Small intestine (tissue), 7 donors: ENCODE data around the gene RBL1. TPM values are rescaled to one million over a fixed set of nuclear protein-coding genes. Genes with fewer than 3 reads are reported as not detected.
A peak's percentile ranks its signal among the peaks of the same experiment; 100 is the strongest.
"Not testable (repeated sequence)": the region's sequence is repeated elsewhere in the genome, so short reads cannot be mapped to it uniquely, and the experiment has no call there.

Experiments used
- DNase-seq, 2 donors: peaks; one replicate each; pipeline versions ENCODE4 v3.0.0 to v3.0.0-alpha.2; 2013
- FAIRE-seq: peaks from 2 replicates; lab custom pipeline; 2012; peaks lifted over from hg19 to GRCh38; lab: Jason Lieb, UNC
- H3K27ac ChIP-seq, 3 donors: one replicate each; pipeline ENCODE4 v1.5.1; 2013; ENCODE audit warnings: low read length in 2 of 3, mild to moderate bottlenecking in 2 of 3, control low read depth in 1 of 3, inconsistent platforms in 1 of 3, low read depth in 1 of 3, moderate library complexity in 1 of 3
- H3K27me3 ChIP-seq, 3 donors: one replicate each; pipeline ENCODE4 v1.6.1; 2013; ENCODE audit warnings: low read length in 3 of 3, inconsistent platforms in 1 of 3; ENCODE audit not compliant: control insufficient read depth in 3 of 3, insufficient read depth in 3 of 3
- H3K36me3 ChIP-seq, 3 donors: one replicate each; pipeline ENCODE4 v1.6.1; 2013; ENCODE audit warnings: low read length in 3 of 3, inconsistent platforms in 1 of 3, low read depth in 1 of 3, mild to moderate bottlenecking in 1 of 3, moderate library complexity in 1 of 3; ENCODE audit not compliant: control insufficient read depth in 3 of 3, insufficient read depth in 2 of 3
- H3K4me1 ChIP-seq, 3 donors: one replicate each; pipeline ENCODE4 v1.6.1; 2013; ENCODE audit warnings: low read length in 2 of 3, inconsistent platforms in 1 of 3, low read depth in 1 of 3, mild to moderate bottlenecking in 1 of 3, moderate library complexity in 1 of 3; ENCODE audit not compliant: control insufficient read depth in 3 of 3, insufficient read depth in 2 of 3
- H3K4me3 ChIP-seq, 3 donors: one replicate each; pipeline ENCODE4 v1.5.1; 2013; ENCODE audit warnings: low read length in 3 of 3, control low read depth in 1 of 3, inconsistent platforms in 1 of 3, low read depth in 1 of 3, mild to moderate bottlenecking in 1 of 3, moderate library complexity in 1 of 3
- H3K9me3 ChIP-seq, 2 donors: one replicate each; pipeline ENCODE4 v1.6.1; 2013; ENCODE audit warnings: low read depth in 1 of 2, low read length in 1 of 2; ENCODE audit not compliant: control insufficient read depth in 2 of 2, insufficient read depth in 1 of 2
- WGBS, 3 donors: extraction: QIAGEN DNeasy Blood & Tissue Kit; methylation state at CpG; one replicate each; pipeline ENCODE4 v1.1.7; 2013; 5-methylcytosine and 5-hydroxymethylcytosine counted together
- polyA plus RNA-seq, 4 donors: library from polyadenylated mRNA; stranded (reverse) in 3 of 4; unstranded in 1 of 4; fragments of 200-250 nt in 3 of 4; fragments of 120-200 nt in 1 of 4; gene quantifications; one replicate each; pipeline versions ENCODE4 v1.2.1 to v1.2.3, GENCODE V29; 2013
- donor health status: healthy with polysubstance abuse.
- donor health status: control.
- donor health status: control.
- donor health status: Bipolar disorder and iron deficiency.
- donor health status: healthy.

The RBL1 gene
- polyA plus RNA-seq, 4 donors, result 0.89 to 5.3 (median 2.1) TPM

DNA sequence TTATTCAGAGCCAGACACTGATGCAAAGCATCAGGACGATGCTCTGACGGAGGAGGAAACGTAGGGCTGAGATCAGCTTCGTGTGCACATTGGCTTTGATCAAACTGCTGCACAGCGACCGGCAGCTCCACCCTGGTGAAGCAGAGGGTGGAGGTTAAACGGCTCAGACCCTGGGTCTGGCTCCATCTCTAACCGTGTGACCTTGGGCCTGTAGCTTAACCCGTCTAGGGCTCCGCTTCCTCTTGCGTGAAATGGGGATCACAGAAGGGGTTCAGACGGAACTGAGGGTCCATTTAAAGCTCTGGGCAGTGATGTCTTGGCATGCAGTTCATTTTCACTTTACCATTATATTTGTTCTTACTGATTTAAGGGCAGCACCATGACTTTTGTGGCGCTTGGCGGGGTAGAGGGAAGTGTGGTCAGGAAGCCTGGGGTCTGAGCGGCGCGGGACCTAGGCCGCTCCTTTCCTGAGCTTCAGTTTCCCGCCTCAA lies 644 bp downstream of the RBL1 start:
- H3K27ac ChIP-seq, result peak overlapping the region; percentile 27 to 82 (median 44)
- WGBS, 3 donors, result 0 to 1% (median 1%) methylated on average over 19 of the region's 19 CpGs
- H3K27me3 ChIP-seq, result no peaks in the 10 kb centered on the region
- peaks cover 2 to 6% (median 4%) of the 10 kb centered on the region in 3 donors for H3K4me1 ChIP-seq
- no peaks in the 10 kb centered on the region for H3K9me3 ChIP-seq
- peak overlapping the region; percentile 68 to 90 (median 87) for H3K4me3 ChIP-seq
- FAIRE-seq (no peak), DNase-seq (peak; percentile 30 to 63)
- peaks cover 0 to 8% (median 0%) of the 10 kb centered on the region in 3 donors for H3K36me3 ChIP-seq

- Histone ChIP-seq H3K4me3 (no peak overlapping the region), H3K4me1 (peaks cover 0 to 4% (median 3%) of the 10 kb centered on the region in 3 donors), H3K9me3 (no peaks in the 10 kb centered on the region), H3K27ac (no peak overlapping the region), H3K36me3 (peaks cover 0 to 19% (median 0%) of the 10 kb centered on the region in 3 donors), H3K27me3 (no peaks in the 10 kb centered on the region)
- no peak for DNase-seq
- WGBS, 3 donors, result 78 to 82% (median 80%) methylated on average over 2 of the region's 2 CpGs
- FAIRE-seq, result no peak
Measured at GRCh38 chr20:37090407-37090806, 5.4 kb downstream of the RBL1 start.

- DNase-seq, result no peak
- 87 to 97% (median 90%) methylated on average over 5 of the region's 5 CpGs for WGBS, 3 donors
- peaks cover 0 to 24% (median 0%) of the 10 kb centered on the region in 3 donors for H3K36me3 ChIP-seq
- no peak overlapping the region for H3K27ac ChIP-seq
- no peak overlapping the region for H3K4me3 ChIP-seq
- no peak for FAIRE-seq
- H3K27me3 ChIP-seq, result no peaks in the 10 kb centered on the region
- no peaks in the 10 kb centered on the region for H3K4me1 ChIP-seq
- no peaks in the 10 kb centered on the region for H3K9me3 ChIP-seq
Measured at GRCh38 chr20:37081717-37082289, 14.0 kb downstream of the RBL1 start.

DNA sequence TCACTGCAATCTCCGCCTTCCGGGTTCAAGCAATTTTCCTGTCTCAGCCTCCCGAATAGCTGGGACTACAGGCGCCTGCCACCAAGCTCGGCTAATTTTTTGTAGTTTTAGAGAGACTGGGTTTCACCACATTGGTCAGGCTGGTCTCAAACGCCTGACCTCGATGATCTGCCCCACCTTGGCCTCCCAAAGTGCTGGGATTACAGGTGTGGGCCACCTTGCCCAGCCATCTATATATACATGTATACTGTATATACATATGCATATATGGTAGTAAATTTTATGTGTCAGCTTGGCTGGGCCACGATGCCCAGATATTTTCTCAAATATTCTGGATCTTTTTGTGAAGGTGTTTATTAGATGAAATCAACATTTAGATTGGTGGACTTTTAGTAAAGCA lies 18.8 kb downstream of the RBL1 start:
- Histone ChIP-seq H3K27ac (no peak overlapping the region), H3K4me1 (no peaks in the 10 kb centered on the region), H3K36me3 (peaks cover 0 to 22% (median 0%) of the 10 kb centered on the region in 3 donors), H3K27me3 (no peaks in the 10 kb centered on the region), H3K9me3 (peaks cover 0 to 2% of the 10 kb centered on the region in 2 donors), H3K4me3 (no peak overlapping the region)
- FAIRE-seq (no peak), DNase-seq (no peak)
- 96 to 99% (median 96%) methylated on average over 8 of the region's 8 CpGs for WGBS, 3 donors

- FAIRE-seq (no peak), DNase-seq (no peak)
- no peaks in the 10 kb centered on the region for H3K4me1 ChIP-seq
- no peaks in the 10 kb centered on the region for H3K27me3 ChIP-seq
- 91 to 96% (median 92%) methylated on average over 3 of the region's 3 CpGs for WGBS, 3 donors
- no peak overlapping the region for H3K4me3 ChIP-seq
- no peak overlapping the region for H3K27ac ChIP-seq
- peaks cover 0 to 23% (median 0%) of the 10 kb centered on the region in 3 donors for H3K36me3 ChIP-seq
- peaks cover 0 to 2% of the 10 kb centered on the region in 2 donors for H3K9me3 ChIP-seq
Measured at GRCh38 chr20:37075932-37076685, 19.7 kb downstream of the RBL1 start.

DNA sequence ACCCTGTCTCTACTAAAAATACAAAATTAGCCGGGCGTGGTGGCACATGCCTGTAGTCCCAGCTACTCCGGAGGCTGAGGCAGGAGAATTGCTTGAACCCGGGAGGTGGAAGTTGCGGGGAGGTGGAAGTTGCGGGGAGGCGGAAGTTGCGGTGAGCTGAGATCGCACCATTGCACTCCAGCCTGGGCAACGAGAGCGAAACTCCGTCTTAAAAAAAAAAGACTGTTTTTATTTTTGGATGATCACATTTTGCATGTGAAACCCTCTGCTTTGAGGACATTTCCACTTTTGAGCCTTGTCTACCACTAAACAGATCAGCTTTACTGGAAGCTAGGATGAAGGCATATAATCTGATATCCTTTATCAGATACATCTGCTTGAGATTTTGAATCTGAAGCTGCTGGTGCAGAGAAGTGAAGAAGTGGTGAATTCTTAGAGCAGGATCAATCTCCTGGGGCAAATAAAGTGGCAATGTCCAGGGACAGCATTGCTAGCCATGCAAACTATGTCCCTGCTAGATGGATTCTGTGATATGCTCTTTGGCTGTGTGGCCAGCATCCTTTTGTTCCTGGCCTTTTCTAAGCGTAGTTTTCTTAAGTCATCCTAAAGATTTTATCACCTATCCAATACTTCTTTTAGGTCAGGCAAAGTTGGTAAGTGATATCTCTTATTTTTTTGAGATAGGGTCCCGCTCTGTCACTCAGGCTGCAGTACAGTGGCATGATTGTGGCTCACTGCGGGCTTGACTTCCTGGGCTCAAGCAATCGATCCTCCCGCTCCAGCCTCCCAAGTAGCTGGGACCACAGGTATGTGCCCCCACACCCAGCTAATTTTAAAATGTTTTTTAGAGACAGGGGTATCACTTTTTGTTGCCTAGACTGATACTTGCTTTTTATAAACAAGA lies 23.3 kb downstream of the RBL1 start:
- no peak overlapping the region for H3K4me3 ChIP-seq
- H3K9me3 ChIP-seq, result peaks cover 0 to 2% of the 10 kb centered on the region in 2 donors
- no peaks in the 10 kb centered on the region for H3K27me3 ChIP-seq
- FAIRE-seq, result no peak
- H3K27ac ChIP-seq, result no peak overlapping the region
- no peak for DNase-seq
- H3K4me1 ChIP-seq, result no peaks in the 10 kb centered on the region
- 87 to 96% (median 88%) methylated on average over 17 of the region's 17 CpGs for WGBS, 3 donors
- peaks cover 0 to 15% (median 0%) of the 10 kb centered on the region in 3 donors for H3K36me3 ChIP-seq

DNA sequence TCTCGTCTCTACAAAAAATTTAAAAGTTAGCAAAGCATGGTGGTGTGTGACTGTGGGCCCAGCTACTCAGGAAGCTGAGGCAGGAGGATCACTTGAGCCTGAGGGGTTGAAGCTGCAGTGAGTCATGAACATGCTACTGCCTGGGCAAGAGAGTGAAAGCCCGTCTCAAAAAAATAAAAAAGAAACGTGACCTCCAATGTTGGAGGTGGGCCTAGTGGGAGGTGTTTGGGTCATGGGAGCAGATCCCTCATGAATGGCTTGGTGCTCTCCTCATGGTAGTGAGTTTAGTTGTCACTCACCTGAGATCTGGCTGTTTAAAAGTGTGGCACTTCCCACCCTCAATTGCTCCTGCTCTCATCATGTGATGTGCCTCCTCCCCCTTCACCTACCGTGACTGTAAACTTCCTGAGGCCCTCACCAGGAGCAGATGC lies 24.3 kb downstream of the RBL1 start:
- H3K27me3 ChIP-seq, result no peaks in the 10 kb centered on the region
- no peak for DNase-seq
- peaks cover 0 to 15% (median under 1%) of the 10 kb centered on the region in 3 donors for H3K36me3 ChIP-seq

DNA sequence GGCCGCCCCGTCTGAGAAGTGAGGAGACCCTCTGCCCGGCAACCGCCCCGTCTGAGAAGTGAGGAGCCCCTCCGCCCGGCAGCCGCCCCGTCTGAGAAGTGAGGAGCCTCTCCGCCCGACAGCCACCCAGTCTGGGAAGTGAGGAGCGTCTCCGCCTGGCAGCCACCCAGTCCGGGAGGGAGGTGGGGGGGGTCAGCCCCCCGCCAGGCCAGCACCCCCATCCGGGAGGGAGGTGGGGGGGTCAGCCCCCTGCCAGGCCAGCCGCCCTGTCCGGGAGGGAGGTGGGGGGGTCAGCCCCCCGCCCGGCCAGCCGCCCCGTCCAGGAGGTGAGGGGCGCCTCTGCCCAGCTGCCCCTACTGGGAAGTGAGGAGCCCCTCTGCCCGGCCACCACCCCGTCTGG lies 26.2 kb downstream of the RBL1 start:
- not testable (repeated sequence) for H3K27ac ChIP-seq, DNase-seq, H3K4me1 ChIP-seq, H3K4me3 ChIP-seq, H3K9me3 ChIP-seq, FAIRE-seq, H3K27me3 ChIP-seq
- 95 to 98% (median 96%) methylated on average over 10 to 21 of the region's 25 CpGs for WGBS, 3 donors
- peaks cover 0 to 23% (median 2%) of the 10 kb centered on the region in 3 donors for H3K36me3 ChIP-seq

More for the DNA sequence above, 24.3 kb downstream of the RBL1 start:
- peak overlapping the region in 1 of 3 donors; percentile 58 for H3K27ac ChIP-seq
- 68 to 80% (median 73%) methylated on average over 4 of the region's 4 CpGs for WGBS, 3 donors
- H3K9me3 ChIP-seq, result peaks cover 0 to 2% of the 10 kb centered on the region in 2 donors
- H3K4me1 ChIP-seq, result no peaks in the 10 kb centered on the region
- no peak overlapping the region for H3K4me3 ChIP-seq
- FAIRE-seq, result no peak
